Myocyte (in vitro differentiated cells): Measurements from ENCODE around the gene ABCA7. TPM values are rescaled to one million over a fixed set of nuclear protein-coding genes. Genes with fewer than 3 reads are reported as not detected.
A peak's percentile ranks its signal among the peaks of the same experiment; 100 is the strongest.

Experiments used
- DNase-seq: peaks from one replicate; pipeline ENCODE4 v3.0.0-alpha.2; 2012; ENCODE audit warnings: low read depth
- total RNA-seq: library from RNA; depleted of rRNA; stranded (reverse); fragments of >200 nt; gene quantifications from 2 replicates; pipeline ENCODE4 v1.2.3, GENCODE V29; 2014

Gene ABCA7
- total RNA-seq, 1 donor from 2014 or later = 43.0 TPM

DNA sequence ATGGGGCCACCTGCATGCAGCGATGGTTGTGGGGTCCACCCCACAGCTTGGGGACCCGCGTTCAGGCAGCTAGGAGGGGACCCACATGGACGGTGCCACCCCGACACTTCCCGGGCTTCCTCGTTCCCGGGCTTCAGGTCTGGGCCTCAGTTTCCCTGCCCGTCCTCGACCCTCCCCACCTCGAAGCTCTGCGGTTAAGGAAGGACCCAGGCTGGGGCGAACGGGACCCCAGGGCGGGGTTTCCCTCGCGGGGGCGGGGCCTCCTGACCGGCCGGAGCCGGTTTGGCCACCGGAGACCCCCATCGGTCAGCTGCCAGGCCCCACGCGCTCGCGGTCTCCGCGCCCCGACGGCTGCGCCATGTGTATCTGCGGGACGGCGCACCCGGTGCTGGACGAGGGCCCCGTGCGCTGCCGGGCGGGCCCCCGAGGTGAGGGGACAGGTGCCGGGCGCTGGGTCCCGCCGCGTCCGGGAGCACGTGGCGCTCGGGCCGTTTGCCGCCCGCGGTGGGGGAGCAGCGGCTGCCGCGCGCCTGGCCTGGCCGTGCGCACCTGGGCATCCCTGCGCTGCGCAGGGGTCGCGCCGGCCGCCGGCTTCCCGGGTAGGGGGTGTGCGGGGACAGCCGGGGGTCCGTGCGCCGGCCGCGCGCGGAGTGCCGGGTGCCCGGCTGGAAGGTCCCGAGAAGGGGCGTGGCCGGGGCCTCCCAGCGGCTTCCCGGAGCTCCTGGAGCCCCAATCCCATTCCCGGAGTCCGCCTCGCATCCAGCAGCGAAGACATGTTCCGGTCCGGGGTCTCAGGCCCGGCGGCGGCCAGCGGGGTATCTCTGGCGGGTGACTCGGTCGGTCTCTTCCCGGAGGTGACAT, 31.3 kb downstream of the ABCA7 start:
- no peak for DNase-seq

DNA sequence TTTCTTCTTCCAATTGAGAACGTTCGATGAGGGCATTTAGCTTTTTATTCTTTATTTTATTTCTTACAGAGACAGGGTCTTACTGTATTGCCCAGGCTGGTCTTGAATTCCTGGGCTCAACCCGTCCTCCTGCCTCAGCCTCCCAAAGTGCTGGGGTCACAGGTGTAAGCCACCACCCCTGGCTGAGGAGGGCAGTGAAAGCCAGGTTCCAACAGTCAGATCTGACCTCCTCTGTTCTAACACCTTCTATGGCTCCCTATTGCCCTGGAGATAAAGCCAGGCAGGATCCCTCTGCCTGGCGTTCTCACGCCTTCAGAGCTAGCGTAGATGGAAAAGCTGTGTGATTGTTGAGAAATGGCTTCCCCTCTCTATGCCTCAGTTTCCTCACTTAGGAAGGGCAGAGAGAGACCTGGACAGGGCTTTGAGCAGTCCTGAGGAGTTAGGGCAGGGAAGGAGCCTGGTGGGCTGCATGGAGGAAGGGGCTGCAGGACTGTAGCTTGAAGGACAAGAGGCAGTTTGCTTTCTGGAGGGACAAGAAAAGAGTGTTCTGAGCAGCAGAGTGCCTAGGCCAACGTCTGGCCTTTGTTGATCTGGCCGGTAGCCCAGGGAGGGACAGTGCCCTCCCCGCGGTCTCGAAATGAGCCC, 32.6 kb downstream of the ABCA7 start:
- no peak for DNase-seq

DNA sequence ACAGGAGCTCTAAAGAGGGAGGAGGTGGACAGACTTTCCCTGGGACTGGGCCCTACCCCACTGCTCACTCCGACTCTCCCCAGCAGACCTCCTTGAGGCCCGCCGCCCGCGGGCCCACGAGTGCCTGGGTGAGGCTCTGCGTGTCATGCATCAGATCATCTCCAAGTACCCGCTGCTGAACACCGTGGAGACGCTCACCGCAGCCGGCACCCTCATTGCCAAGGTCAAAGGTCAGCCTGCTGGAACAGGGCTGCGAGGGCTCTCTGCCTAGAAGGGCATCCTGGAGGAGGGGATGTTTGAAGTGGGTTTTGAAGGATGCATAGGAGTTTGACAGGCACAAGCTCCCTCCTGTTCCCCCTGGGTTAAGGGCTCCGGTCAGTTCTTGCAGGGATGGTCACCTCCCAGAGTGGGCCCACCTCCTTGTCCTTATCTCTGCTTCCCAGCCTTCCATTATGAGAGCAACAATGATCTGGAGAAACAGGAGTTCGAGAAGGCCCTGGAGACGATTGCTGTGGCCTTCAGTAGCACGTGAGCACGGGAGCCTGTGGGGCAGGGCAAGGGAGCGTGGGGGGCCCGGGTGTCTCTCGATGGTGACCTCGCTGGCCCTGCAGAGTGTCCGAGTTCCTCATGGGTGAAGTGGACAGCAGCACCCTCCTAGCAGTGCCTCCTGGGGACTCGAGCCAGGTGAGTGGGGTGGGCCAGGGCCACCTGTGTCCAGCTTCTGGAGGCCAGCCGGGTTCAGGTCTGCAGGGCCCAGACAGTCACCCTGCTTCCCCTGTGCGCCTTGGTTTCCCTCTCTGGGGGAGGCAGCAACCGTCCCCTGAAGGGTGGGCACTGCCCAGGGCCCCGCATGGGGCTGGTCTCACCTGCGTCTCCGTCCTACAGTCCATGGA, 33.4 kb downstream of the ABCA7 start:
- DNase-seq = no peak

DNA sequence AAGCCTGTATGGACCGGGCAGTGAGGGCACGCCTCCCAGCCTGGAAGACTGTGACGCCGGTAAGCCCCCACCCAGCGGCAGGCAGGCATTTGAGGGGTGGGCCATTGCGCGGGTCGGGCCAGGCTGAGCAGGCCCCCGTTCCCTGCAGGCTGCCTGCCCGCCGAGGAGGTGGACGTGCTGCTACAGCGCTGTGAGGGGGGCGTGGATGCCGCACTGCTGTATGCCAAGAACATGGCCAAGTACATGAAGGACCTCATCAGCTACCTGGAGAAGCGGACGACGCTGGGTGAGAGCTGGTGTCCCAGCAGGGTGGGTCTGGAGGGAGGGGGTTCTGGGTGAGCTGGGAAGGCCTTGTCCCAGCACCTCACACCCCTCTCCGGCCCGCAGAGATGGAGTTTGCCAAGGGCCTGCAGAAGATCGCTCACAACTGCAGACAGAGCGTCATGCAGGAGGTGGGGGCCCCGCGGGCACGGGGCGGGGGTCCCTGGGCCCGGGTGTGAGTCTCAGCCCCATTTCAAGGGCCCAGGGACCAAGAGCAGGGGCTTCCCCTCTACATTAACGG, 34.1 kb downstream of the ABCA7 start:
- DNase-seq = no peak

DNA sequence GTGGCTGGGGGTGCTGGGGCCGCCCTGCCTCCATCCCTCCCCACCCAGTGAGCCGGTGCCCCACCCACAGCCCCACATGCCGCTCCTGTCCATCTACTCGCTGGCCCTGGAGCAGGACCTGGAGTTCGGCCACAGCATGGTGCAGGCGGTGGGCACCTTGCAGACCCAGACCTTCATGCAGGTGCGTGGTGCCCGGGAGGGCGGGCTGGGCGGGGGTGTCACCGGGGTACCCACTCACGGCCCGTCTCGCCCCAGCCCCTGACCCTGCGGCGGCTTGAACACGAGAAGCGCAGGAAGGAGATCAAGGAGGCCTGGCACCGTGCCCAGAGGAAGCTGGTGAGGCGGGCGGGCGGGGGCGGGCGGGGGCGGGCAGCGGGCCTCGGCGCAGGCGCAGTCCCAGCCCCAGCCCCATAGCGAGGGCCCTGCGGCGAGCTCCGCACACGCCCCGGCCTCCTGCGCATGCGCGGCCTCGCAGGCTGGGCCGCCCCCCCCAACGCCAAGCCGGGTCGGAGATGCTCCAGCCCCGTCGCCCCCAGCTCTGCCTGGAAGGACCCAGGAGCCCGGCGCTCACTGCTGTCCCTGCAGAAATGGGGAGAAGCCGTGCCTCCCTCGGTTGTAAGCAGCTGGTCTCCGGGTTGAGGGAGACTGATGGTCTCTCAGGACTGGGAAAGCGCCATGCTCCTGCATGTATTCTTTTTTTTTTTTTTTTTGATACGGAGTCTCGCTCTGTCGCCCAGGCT, 34.8 kb downstream of the ABCA7 start:
- no peak for DNase-seq

DNA sequence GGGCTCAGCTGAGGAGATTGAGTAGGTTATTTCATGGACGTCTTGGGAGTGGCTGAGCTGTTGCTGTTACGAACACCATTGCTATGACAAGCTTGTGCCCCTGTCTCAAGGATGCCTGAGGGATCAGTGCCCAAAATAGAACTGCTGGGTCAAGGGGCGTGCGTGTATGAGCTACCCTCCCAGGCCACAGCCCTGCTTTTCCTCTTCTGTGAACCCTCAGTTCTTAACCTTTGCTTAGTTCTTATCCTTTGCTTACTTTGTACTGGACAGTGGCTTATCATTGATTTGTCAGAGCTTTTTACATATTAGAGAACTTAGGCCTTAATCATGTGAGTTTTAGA, 36.1 kb downstream of the ABCA7 start:
- no peak for DNase-seq

DNA sequence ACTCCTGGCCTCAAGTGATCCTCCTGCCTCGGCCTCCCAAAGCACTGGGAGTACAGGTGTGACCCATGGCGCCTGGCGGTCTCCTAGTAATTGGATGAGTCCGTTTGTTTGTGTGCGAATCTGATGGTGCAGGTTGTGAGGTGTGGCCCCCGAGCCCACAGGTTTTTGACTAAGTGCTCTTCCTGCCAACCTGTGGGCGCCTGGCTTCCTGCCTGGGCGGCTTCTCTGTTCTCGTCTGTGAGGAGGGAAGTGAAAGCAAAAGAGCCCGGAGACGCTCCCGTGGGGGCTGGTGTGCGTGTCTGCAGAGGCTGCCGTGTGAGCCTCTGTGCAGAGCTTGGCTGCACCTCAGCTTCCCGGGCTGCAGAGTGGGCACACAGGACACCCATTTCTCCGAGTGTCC, 37.0 kb downstream of the ABCA7 start:
- DNase-seq = no peak

DNA sequence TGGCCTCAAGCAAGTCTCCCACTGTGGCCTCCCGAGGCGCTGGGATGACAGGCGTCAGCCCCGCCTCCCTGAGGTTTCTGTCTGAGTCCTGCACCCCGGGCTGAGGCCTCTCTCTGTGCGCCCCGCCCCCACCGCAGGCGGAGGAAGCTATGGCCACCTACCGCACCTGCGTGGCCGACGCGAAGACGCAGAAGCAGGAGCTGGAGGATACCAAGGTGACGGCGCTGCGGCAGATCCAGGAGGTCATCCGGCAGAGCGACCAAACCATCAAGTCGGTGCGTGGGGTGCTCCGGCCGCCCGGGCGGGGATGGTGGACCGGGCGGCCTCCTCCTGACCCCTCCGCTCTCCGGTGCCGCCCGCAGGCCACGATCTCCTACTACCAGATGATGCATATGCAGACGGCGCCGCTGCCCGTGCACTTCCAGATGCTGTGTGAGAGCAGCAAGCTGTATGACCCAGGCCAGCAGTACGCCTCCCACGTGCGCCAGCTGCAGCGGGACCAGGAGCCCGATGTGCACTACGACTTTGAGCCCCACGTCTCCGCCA, 39.7 kb downstream of the ABCA7 start:
- DNase-seq = no peak

DNA sequence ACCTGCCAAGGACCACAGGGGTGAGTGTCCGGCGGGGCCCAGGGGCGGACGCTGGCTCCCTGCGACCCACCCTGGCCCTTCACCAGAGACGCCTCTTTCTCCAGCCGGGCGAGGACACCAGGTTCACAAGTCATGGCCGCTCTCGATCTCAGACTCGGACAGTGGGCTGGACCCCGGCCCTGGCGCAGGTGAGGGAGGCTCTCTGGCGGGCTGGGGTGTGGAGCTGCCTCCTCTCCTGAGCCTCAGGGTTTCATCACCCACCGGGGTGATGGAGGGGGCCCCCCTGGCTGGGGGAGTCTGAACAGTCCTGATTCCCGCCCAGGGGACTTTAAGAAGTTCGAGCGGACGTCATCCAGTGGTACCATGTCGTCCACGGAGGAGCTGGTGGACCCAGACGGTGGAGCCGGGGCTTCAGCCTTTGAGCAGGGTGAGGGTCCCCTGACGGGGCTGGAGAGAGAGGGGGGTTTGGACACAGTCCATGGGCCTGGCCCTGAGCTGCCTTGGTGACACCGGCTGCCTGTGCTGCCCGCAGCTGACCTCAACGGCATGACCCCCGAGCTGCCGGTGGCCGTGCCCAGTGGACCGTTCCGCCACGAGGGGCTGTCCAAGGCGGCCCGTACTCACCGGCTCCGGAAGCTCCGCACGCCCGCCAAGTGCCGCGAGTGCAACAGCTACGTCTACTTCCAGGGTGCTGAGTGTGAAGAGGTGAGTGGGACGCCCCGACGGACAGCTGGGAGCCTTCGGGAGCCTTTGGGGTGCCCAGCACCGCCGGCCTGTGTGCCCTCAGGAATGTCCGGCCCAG, 40.7 kb downstream of the ABCA7 start:
- DNase-seq = no peak

DNA sequence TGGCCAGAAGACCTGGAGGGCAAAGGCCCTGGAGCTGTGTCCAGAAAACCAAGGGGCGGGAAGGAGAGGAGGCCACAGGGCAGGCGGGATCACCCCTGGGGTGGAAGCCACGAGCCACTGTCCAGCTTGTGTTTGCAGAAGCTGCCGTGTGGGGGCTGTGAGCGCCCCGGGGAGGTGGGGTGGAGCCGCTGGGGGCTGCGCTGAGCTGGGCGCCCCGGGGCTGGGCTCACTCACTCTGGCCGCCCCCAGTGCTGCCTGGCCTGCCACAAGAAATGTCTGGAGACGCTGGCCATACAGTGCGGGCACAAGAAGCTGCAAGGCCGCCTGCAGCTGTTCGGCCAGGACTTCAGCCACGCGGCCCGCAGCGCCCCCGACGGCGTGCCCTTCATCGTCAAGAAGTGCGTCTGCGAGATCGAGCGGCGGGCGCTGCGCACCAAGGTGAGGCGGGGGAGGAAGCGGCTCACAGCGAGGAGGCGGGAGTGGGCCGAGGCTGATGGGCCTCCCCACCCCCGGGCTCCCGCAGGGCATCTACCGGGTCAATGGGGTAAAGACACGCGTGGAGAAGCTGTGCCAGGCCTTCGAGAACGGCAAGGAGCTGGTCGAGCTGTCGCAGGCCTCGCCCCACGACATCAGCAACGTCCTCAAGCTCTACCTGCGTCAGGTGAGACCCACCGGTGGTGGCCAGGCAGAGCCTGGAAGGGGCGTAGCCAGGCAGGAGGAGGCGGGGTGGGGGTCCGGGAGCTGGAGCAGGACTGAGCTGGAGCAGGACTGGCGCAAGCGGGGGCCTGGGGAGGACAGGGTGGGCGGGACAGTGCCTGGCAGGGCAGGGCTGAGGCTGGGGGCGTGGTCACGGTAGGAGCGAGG, 41.6 kb downstream of the ABCA7 start:
- DNase-seq = peak; percentile 50

DNA sequence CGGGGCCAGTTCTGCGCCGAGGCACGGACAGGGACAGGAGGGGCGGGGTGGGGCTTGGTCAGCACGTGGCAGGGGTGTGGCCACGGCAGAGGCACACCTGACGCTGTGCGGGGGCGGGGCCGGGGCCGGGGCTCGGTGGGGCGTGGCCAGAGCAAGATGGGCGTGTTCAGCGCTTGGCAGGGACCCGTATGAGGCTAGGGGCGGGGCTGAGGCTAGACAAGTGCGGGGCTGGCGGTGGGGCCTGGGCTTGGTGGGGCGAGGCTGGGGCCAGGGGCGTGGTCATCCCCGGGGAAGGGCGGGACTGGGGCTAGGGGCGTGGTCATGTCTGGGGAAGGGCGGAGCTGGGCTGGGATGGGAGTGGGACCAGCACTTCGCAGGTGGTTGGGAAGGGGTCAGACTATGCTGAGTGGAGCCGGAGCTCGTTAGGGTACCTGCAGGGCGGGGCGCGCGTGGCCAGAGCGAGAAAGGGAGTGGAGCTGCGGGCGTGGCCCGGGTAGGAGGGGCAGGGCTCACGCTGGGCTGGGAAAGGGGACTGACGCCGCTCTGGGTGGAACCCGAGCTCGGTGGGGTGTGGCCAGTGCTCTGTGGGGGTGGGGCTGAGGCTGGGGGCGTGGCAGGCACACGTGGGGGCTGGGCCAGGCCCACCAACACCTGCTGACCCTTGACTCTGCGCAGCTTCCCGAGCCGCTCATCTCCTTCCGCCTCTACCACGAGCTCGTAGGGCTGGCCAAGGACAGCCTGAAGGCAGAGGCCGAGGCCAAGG, 42.4 kb downstream of the ABCA7 start:
- no peak for DNase-seq

DNA sequence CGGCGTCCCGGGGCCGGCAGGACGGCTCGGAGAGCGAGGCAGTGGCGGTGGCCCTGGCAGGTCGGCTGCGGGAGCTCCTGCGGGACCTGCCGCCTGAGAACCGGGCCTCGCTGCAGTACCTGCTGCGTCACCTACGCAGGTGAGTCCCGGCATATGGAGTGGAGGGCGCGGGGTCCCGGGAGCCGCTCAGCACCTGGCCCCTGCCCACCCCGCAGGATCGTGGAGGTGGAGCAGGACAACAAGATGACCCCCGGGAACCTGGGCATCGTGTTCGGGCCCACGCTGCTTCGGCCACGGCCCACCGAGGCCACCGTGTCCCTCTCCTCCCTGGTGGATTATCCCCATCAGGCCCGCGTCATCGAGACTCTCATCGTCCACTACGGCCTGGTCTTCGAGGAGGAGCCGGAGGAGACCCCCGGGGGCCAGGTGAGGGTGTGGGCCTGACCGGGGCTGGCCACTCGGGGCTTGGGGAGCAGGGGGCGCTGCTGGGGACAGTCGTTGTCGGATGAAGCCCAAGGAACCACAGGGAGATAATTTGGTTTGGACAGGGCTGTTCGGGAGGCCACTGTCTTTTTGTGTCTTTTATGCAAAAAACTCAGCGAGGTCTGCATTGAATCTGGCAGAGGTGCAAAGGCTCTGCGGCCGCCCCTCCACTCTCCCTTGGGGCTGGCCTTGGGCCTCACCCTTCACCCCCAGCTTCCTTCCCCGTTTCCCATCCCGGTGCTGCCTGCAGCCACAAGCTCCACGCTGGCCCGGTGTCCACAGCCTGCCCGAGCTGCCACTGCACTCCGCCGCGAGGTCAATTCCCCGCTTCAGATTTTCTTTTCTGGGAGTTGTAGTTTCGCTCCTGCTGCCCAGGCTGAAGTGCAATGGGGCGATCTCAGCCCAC, 43.3 kb downstream of the ABCA7 start:
- no peak for DNase-seq

DNA sequence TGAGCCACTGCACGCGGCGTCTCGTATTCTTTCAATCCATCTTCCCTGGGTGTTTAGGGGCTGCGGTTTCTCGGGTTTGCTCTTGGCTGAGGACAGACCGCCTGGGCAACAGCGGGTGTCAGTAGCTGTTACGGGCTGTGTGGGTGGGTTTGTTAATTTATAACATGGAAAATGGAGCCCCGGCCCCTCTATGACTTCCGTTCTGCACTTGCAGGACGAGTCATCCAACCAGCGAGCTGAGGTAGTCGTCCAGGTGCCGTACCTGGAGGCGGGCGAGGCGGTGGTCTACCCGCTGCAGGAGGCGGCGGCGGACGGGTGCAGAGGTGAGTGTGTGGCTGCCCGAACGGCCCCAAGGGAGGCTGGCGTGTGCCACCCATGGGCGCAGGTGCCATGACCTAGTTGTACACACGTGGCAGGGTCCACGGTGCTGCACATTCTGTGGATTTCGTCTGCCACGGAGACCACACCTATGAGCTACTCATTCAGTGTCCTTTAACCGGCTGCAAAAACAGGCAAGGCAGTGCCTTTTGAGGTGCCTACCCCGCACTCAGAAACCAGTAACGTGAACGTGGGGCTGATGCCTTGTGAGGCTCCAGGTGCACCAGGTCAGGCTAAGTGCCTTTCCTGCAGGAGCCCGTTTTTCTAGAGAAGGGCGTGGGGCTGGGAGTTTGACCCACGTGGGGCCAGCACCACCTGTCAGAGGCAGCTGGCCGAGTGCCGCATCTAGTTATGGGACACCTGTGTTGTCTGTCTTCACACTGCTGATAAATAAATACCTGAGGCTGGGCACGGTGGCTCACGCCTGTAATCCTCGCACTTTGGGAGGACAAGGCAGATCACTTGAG, 44.3 kb downstream of the ABCA7 start:
- DNase-seq = no peak

DNA sequence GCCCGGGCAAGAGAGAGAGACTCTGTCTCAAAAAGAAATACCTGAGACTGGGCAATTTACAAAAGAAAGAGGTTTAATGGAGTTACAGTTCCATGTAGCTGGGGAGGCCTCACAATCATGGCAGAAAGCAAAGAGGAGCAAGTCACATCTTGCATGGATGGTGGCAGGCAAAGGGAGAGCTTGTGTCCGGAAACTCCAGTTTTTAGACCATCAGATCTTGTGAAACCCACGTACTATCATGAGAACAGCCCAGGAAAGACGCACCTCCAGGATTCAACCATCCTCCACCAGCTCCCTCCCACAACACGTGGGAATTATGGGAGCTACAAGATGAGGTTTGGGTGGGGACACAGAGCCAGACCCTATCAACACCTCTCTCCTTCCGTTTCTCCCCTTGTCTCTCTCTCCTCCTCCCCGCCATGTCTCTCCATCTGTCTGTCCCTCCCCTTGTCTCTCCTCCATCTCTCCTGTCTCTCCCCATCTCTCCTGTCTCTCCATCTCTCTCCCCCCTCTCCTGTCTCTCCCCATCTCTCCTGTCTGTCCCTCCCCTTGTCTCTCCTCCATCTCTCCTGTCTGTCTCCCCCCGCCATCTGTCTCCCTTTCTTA, 45.2 kb downstream of the ABCA7 start:
- no peak for DNase-seq

DNA sequence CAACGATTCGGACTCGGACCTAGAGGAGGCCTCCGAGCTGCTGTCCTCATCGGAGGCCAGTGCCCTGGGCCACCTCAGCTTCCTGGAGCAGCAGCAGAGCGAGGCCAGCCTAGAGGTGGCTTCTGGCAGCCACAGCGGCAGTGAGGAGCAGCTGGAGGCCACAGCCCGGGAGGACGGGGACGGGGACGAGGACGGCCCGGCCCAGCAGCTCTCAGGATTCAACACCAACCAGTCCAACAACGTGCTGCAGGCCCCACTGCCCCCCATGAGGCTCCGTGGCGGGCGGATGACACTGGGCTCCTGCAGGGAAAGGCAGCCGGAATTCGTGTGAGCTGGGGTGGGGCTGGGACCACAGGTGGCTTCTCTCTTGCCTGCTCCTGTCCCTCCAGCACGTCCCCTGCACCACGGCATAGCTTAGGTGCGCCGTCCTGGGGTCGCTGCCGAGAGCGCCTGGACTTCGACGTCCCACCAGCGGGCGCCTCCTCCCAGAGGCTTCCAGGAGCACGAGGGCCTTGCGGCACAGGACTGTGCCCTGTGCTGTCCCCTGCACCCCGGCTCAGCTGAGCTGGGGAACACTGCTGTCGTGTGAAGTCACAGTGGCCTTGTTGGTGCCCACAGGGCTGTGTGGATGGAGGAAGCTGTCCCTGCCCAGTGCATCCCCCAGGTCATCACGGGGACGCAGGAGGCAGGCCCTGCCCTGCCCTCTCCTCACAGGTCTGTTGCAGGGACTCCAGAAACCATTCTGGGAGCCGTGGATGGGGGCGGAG, 46.0 kb downstream of the ABCA7 start:
- no peak for DNase-seq
